ENCODE results near the gene CD9. TPM values are rescaled to one million over a fixed set of nuclear protein-coding genes. Genes with fewer than 3 reads are reported as not detected.

The CD9 gene
- polyA plus RNA-seq, 1 of the 3 experiments (the other 2 are of a cell fraction) = 76.6 TPM

DNA sequence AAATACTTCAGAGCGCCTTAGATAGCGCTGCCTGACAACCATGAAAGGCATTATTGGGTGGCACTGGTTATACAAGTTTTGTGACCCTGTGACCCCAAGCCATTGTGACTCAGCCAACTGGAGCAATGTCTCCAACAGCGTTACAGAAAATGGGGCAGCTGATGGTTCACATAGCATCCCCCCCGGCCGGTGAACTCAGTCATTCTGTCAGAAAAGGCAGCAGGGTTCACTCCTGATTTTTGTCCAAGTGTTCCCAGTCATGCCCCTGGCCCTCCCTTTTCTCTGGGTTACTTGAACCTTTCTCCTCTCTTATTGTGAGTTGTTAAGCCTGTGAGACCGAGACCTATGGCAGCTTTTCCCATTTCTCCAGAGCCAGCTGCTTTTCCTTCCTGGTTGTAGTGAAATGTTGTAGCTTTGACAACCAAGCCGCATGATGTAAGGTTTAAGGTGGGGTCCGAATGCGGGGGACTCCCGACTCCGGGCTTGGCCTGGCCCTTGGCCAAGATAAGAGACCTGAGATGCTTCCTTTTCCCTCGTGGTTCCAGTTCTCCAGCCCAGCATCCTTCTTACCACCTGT lies 22.0 kb downstream of the CD9 start:
- no peaks in the 10 kb centered on the region for H3K79me2 ChIP-seq (ENCODE audit: insufficient read depth)
- peaks cover 2 to 23% of the 10 kb centered on the region in 2 experiments; a peak in 2 of 4 replicates for H3K4me1 ChIP-seq (ENCODE audit: control insufficient read depth in 1 of 2, insufficient read depth in 2 of 2, low read depth in 1 of 2, low read length in 1 of 2)
- H3K9ac ChIP-seq = no peak overlapping the region
- H3K9me2 ChIP-seq = no peaks in the 10 kb centered on the region
- H3K27ac ChIP-seq (ENCODE audit: low read depth in 2 of 2, low read length in 1 of 2) = no peak overlapping the region
- ChIA-PET POLR2A (no interaction called here), CTCF (interaction anchor here (0.7 to 1.9 kb wide), 5 partner anchors 26 to 183 kb away, joined by 3 to 7 read pairs (median 4); no protein-coding TSS in a partner anchor)
- H3F3A ChIP-seq (replicated peaks; ENCODE audit: insufficient read depth) = no peaks in the 10 kb centered on the region
- no peak for DNase-seq
- H4K20me1 ChIP-seq (ENCODE audit: insufficient read depth) = no peaks in the 10 kb centered on the region
- peaks cover 0 to 2% of the 10 kb centered on the region in 2 experiments for H3K36me3 ChIP-seq (replicated peaks in 1 of 2; ENCODE audit: control insufficient read depth in 1 of 2, insufficient read depth in 2 of 2, low read length in 1 of 2)
- WGBS (ENCODE audit: low lambda C conversion rate) = 86% methylated on average over 12 of the region's 12 CpGs
- no peak overlapping the region for H2AFZ ChIP-seq (ENCODE audit: low read depth)
- no peak overlapping the region for H3K4me2 ChIP-seq
- no peak overlapping the region for H3K4me3 ChIP-seq (ENCODE audit: low read depth in 2 of 2, low read length in 1 of 2)
- H3K27me3 ChIP-seq (ENCODE audit: insufficient read depth) = no peaks in the 10 kb centered on the region
- H3K9me3 ChIP-seq = no peaks in the 10 kb centered on the region
- TF ChIP-seq MAX (IDR thresholded peaks at IDR 0.05; ENCODE audit: low read depth) = no peak
- TF ChIP-seq TAF1 (IDR thresholded peaks at IDR 0.05; ENCODE audit: borderline replicate concordance, low read depth, low read length) = no peak
- no peak for TF ChIP-seq RAD21 (IDR thresholded peaks at IDR 0.05; ENCODE audit: low read length)
- no peak for TF ChIP-seq SMC3 (IDR thresholded peaks at IDR 0.05; ENCODE audit: low read depth, low read length)
- TF ChIP-seq FOXM1 (IDR thresholded peaks at IDR 0.05; ENCODE audit: low read depth) = no peak
- TF ChIP-seq RCOR1 (IDR thresholded peaks at IDR 0.05; ENCODE audit: low read length) = no peak
- no peak for TF ChIP-seq NRF1 (IDR thresholded peaks at IDR 0.05; ENCODE audit: low read depth, low read length)

GRCh38 chr12:6223545-6223944 lies 23.3 kb downstream of the CD9 start:
- no peaks in the 10 kb centered on the region for H3F3A ChIP-seq (replicated peaks; ENCODE audit: insufficient read depth)
- no peaks in the 10 kb centered on the region for H4K20me1 ChIP-seq (ENCODE audit: insufficient read depth)
- no peak overlapping the region for H3K9ac ChIP-seq
- H3K36me3 ChIP-seq (replicated peaks in 1 of 2; ENCODE audit: control insufficient read depth in 1 of 2, insufficient read depth in 2 of 2, low read length in 1 of 2) = peaks cover 0 to 2% of the 10 kb centered on the region in 2 experiments
- WGBS (ENCODE audit: low lambda C conversion rate) = 100% methylated on average over 6 of the region's 10 CpGs
- H3K4me1 ChIP-seq (ENCODE audit: control insufficient read depth in 1 of 2, insufficient read depth in 2 of 2, low read depth in 1 of 2, low read length in 1 of 2) = peaks cover 0 to 33% of the 10 kb centered on the region in 2 experiments; a peak in 1 of 4 replicates
- H3K27ac ChIP-seq (ENCODE audit: low read depth in 2 of 2, low read length in 1 of 2) = no peak overlapping the region
- TF ChIP-seq TEAD4 (IDR thresholded peaks at IDR 0.05; ENCODE audit: borderline replicate concordance, insufficient read depth) = no peak
- TF ChIP-seq CHD2 (IDR thresholded peaks at IDR 0.05; ENCODE audit: low read length, partially characterized antibody) = no peak
- no peak for TF ChIP-seq MXI1 (IDR thresholded peaks at IDR 0.05; ENCODE audit: low read depth, low read length)
- no peak for TF ChIP-seq RAD21 (IDR thresholded peaks at IDR 0.05; ENCODE audit: low read length)
- no peak for TF ChIP-seq JUND (IDR thresholded peaks at IDR 0.05)
- no peak for TF ChIP-seq GABPA (IDR thresholded peaks at IDR 0.05; ENCODE audit: low read depth)
- TF ChIP-seq YY1 (IDR thresholded peaks at IDR 0.05; ENCODE audit: low read depth) = no peak
- TF ChIP-seq FOXM1 (IDR thresholded peaks at IDR 0.05; ENCODE audit: low read depth) = no peak
- TF ChIP-seq TAF1 (IDR thresholded peaks at IDR 0.05; ENCODE audit: borderline replicate concordance, low read depth, low read length) = no peak
- TF ChIP-seq SMC3 (IDR thresholded peaks at IDR 0.05; ENCODE audit: low read depth, low read length) = no peak
- TF ChIP-seq RCOR1 (IDR thresholded peaks at IDR 0.05; ENCODE audit: low read length) = no peak
- no peak for TF ChIP-seq SIN3A (IDR thresholded peaks at IDR 0.05; ENCODE audit: borderline replicate concordance, low read depth, low read length)
- TF ChIP-seq, protein P1, sequence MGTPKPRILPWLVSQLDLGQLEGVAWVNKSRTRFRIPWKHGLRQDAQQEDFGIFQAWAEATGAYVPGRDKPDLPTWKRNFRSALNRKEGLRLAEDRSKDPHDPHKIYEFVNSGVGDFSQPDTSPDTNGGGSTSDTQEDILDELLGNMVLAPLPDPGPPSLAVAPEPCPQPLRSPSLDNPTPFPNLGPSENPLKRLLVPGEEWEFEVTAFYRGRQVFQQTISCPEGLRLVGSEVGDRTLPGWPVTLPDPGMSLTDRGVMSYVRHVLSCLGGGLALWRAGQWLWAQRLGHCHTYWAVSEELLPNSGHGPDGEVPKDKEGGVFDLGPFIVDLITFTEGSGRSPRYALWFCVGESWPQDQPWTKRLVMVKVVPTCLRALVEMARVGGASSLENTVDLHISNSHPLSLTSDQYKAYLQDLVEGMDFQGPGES (IDR thresholded peaks at IDR 0.05; ENCODE audit: low read depth, low read length) = no peak
- TF ChIP-seq GATA2 (CRISPR knock-in tag; IDR thresholded peaks at IDR 0.05) = no peak
- no peak for TF ChIP-seq FOSL2 (IDR thresholded peaks at IDR 0.05; ENCODE audit: borderline replicate concordance, low read depth)
- POLR2A ChIA-PET = no interaction called here
- H3K27me3 ChIP-seq (ENCODE audit: insufficient read depth) = no peaks in the 10 kb centered on the region
- H3K4me2 ChIP-seq = no peak overlapping the region
- no peaks in the 10 kb centered on the region for H3K9me3 ChIP-seq
- no peak overlapping the region for H2AFZ ChIP-seq (ENCODE audit: low read depth)
- H3K79me2 ChIP-seq (ENCODE audit: insufficient read depth) = no peaks in the 10 kb centered on the region
- no peak overlapping the region for H3K4me3 ChIP-seq (ENCODE audit: low read depth in 2 of 2, low read length in 1 of 2)
- no peaks in the 10 kb centered on the region for H3K9me2 ChIP-seq
- DNase-seq = no peak
- CTCF ChIA-PET = interaction anchor here (1.4 kb wide), 1 partner anchor 55 kb away, joined by 5 read pairs; no protein-coding TSS in a partner anchor
